RWPE2 (cell line): ENCODE measurements around the gene CCDC88A.
A peak's percentile ranks its signal among the peaks of the same experiment; 100 is the strongest.
"Not testable (repeated sequence)": the region's sequence is repeated elsewhere in the genome, so short reads cannot be mapped to it uniquely, and the experiment has no call there.

ENCODE experiments used
- ATAC-seq: fragments of 200-7000 bp; cut with Tn5 transposase; 3 replicates; pipeline ENCODE4 v1.9.1; 2021; ENCODE audit warnings: low read depth
- DNase-seq: peaks from one replicate; pipeline ENCODE4 v3.0.0-alpha.2; 2020; ENCODE audit warnings: low spot score
- H3K27ac ChIP-seq: fragments of 450-650 bp; 2 replicates; pipeline ENCODE4 v1.5.1; 2017; ENCODE audit warnings: mild to moderate bottlenecking; ENCODE audit not compliant: poor library complexity, severe bottlenecking
- H3K27me3 ChIP-seq: fragments of 250-450 bp; sonication (Bioruptor Pico); 2 replicates; pipeline ENCODE4 v1.5.1; 2021; ENCODE audit warnings: mild to moderate bottlenecking, moderate library complexity; ENCODE audit not compliant: insufficient read depth, poor library complexity, severe bottlenecking
- H3K36me3 ChIP-seq: fragments of 250-450 bp; sonication (Bioruptor Pico); 2 replicates; pipeline ENCODE4 v1.5.1; 2020; ENCODE audit warnings: low read depth, mild to moderate bottlenecking, moderate library complexity
- H3K4me1 ChIP-seq: fragments of 250-450 bp; sonication (Bioruptor Pico); 2 replicates; pipeline ENCODE4 v1.5.1; 2021; ENCODE audit warnings: mild to moderate bottlenecking, moderate library complexity; ENCODE audit not compliant: insufficient read depth, poor library complexity, severe bottlenecking
- H3K4me3 ChIP-seq: fragments of 250-450 bp; sonication (Bioruptor Pico); 2 replicates; pipeline ENCODE4 v1.5.1; 2021; ENCODE audit warnings: mild to moderate bottlenecking, moderate library complexity; ENCODE audit not compliant: severe bottlenecking
- H3K9me3 ChIP-seq: fragments of 250-450 bp; sonication (Bioruptor Pico); 2 replicates; pipeline ENCODE4 v1.5.1; 2021; ENCODE audit warnings: mild to moderate bottlenecking, moderate library complexity; ENCODE audit not compliant: severe bottlenecking
- TF ChIP-seq, protein P1 (sequence below): fragments of 450-650 bp; IDR thresholded peaks from one replicate; pipeline ENCODE4 v1.5.1; 2017; ENCODE audit warnings: mild to moderate bottlenecking, moderate library complexity; ENCODE audit not compliant: poor library complexity, severe bottlenecking

The CCDC88A gene

DNA sequence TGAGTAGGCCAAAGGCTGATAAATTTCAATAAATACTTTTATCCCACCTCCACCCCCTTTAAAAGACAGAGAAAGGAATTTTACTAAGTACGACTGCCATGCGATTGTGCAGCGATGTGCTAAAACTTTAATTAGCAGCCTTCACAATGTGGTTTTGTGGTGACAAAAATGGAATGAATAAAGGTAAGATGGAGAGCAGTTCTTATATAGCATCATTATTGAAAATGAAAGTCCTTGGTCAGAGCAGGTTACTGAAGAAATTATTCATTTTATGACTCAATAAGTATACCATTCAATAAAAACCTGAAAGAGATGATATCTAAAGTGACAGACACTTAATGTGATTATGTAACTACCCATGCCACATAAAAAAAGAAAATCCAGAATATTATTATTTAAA lies 117.4 kb downstream of the CCDC88A start:
- Histone ChIP-seq H3K36me3 (peaks cover 62% of the 10 kb centered on the region), H3K4me1 (no peaks in the 10 kb centered on the region), H3K4me3 (no peak overlapping the region), H3K27ac (no peak overlapping the region), H3K9me3 (no peaks in the 10 kb centered on the region), H3K27me3 (no peaks in the 10 kb centered on the region)
- no peak for DNase-seq
- TF ChIP-seq, protein P1, sequence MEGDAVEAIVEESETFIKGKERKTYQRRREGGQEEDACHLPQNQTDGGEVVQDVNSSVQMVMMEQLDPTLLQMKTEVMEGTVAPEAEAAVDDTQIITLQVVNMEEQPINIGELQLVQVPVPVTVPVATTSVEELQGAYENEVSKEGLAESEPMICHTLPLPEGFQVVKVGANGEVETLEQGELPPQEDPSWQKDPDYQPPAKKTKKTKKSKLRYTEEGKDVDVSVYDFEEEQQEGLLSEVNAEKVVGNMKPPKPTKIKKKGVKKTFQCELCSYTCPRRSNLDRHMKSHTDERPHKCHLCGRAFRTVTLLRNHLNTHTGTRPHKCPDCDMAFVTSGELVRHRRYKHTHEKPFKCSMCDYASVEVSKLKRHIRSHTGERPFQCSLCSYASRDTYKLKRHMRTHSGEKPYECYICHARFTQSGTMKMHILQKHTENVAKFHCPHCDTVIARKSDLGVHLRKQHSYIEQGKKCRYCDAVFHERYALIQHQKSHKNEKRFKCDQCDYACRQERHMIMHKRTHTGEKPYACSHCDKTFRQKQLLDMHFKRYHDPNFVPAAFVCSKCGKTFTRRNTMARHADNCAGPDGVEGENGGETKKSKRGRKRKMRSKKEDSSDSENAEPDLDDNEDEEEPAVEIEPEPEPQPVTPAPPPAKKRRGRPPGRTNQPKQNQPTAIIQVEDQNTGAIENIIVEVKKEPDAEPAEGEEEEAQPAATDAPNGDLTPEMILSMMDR, result no peak
- ATAC-seq, result no peak

DNA sequence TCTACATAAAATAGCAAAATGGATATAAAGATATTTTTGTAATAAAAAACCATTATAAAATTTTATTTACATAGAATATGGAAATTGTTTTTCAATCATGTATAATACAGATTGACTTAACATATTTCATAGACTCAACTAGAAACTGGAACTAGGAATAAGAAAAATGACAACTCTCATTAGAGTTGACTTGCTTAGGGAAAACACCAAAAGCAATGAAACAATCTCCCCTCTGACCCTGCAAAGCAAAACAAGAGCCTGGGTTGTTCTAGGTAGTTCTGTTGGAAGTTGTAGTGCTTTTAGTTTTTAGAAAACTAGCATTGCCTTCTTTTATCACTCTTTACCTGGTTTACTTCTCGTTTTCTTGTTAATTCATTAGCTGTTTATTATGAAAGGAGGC lies 118.4 kb downstream of the CCDC88A start:
- no peak overlapping the region for H3K4me3 ChIP-seq
- no peaks in the 10 kb centered on the region for H3K27me3 ChIP-seq
- H3K4me1 ChIP-seq, result no peaks in the 10 kb centered on the region
- H3K27ac ChIP-seq, result no peak overlapping the region
- ATAC-seq (no peak), DNase-seq (no peak)
- H3K9me3 ChIP-seq, result no peaks in the 10 kb centered on the region
- peaks cover 55% of the 10 kb centered on the region for H3K36me3 ChIP-seq
- TF ChIP-seq, protein P1, result no peak

DNA sequence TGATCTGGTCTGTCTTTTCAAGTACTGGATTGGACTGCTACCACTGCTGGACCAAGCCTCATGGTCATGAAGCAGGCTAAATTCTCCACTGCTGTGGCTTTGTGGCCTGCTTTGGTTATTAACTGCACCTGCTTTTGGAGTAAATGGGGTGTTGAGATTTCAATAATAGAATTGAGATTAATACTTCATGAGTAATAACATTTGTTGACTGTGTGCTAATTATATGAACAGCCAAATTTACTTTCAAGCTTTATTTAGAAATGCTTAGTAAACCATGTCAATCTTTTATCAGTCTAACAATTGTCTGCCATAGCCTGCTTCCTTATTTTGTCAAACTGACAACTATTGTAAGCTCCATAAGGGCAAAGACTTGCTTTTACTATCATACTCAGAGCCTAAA lies 123.3 kb downstream of the CCDC88A start:
- no peak overlapping the region for H3K27ac ChIP-seq
- no peak for DNase-seq
- ATAC-seq, result no peak
- H3K4me3 ChIP-seq, result no peak overlapping the region
- no peaks in the 10 kb centered on the region for H3K4me1 ChIP-seq
- H3K36me3 ChIP-seq, result peaks cover 59% of the 10 kb centered on the region
- H3K9me3 ChIP-seq, result no peaks in the 10 kb centered on the region
- no peaks in the 10 kb centered on the region for H3K27me3 ChIP-seq
- TF ChIP-seq, protein P1, result no peak

DNA sequence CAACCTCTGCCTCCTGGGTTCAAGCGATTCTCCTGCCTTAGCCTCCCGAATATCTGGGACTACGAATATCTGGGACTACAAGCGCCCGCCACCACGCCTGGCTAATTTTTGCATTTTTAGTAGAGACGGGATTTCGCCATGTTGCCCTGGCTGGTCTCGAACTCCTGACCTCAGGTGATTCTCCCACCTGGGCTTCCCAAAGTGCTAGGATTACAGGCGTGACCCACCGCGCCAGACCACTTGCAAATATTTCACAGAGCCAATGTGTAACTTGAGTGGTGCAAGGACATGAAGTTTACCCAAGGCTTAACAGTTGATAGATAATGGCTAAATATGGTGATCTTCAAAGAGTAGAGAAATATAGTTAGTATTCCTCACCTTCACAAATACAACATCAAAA lies 136.6 kb downstream of the CCDC88A start:
- no peaks in the 10 kb centered on the region for H3K27me3 ChIP-seq
- H3K9me3 ChIP-seq, result no peaks in the 10 kb centered on the region
- ATAC-seq (no peak), DNase-seq (no peak)
- no peak overlapping the region for H3K4me3 ChIP-seq
- TF ChIP-seq, protein P1, result no peak
- peaks cover 10% of the 10 kb centered on the region for H3K4me1 ChIP-seq
- peaks cover 16% of the 10 kb centered on the region for H3K36me3 ChIP-seq
- H3K27ac ChIP-seq, result peak overlapping the region; percentile 58

DNA sequence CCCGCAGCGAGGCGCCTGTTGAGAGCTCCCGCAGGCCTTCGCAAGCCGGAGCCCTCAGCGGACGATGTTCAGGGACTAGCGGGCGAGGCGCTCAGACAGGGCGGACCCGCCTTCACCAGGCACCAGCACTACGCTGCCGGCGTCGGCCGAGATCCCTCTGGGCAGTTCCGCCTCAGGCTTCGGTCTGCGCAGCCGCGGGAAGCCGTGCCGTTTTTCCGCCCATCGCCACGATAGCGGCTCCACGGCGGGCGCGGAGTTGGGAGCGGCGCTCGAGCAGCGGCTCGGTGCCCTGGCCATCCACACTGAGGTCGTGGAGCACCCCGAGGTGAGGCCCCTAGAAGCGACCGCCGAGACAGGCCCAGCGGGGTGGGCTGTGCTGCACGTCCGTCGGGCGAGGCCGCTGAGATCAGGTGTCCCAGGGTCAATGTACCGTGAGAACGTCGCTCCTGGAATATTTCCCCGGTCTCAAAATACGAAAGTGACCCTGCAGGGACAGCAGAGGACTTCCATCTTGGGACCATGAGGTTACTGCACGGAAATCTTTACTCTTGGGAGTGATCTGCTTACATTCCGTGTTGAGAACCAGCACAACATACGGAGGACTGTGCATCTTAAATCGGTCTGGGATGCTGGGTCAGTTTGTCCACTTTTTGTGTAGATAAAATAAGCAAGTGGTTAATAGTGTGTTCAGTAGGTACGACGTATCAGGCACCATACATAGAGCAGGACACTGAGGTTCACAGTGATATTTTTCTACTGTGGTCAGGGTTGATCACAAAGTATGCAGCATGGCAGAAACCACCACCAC lies 137.3 kb downstream of the CCDC88A start:
- Histone ChIP-seq H3K9me3 (no peaks in the 10 kb centered on the region), H3K4me3 (peak overlapping the region; percentile 49), H3K36me3 (peaks cover 10% of the 10 kb centered on the region; the same call in 1 of the 2 replicates), H3K27me3 (no peaks in the 10 kb centered on the region), H3K4me1 (peaks cover 10% of the 10 kb centered on the region), H3K27ac (peak overlapping the region; percentile 58)
- DNase-seq (peak; percentile 82), ATAC-seq (peak; percentile 98)
- TF ChIP-seq, protein P1, result no peak

DNA sequence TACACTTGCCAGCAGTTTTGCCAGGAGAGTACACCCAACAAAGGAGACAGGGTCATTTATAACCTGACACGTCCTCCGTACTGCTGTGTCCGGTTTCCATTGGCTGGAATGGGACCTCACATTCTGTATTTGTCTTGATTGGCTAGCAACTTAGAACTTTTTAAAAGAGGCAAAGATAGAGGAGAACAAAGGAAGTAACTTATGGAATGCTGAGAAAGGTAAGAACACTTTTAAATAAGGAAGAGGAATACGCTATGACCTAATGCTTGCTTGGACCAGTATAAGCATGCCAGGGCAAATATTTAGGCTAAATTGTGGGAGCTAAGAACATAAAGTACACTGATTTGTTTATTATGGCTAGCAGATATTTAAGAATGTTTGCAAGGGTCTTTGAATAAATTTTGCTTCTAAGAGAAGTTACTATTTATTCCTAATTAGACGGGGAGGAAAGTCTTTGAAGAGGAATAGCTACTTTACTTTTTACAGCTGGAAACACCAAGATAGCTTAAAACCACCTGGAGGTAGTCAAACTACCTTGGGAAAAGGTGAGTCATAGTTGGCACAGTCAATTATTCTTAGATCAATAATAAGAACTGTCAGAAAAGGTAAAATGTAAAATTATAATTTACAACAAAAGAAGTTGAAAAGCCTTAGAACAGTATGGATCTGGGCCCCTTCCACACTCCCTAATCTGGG lies 138.7 kb downstream of the CCDC88A start:
- H3K27ac ChIP-seq, result peak overlapping the region; percentile 58
- not testable (repeated sequence) for H3K4me3 ChIP-seq, H3K27me3 ChIP-seq, H3K9me3 ChIP-seq, ATAC-seq, DNase-seq, H3K36me3 ChIP-seq
- H3K4me1 ChIP-seq, result peaks cover 10% of the 10 kb centered on the region

DNA sequence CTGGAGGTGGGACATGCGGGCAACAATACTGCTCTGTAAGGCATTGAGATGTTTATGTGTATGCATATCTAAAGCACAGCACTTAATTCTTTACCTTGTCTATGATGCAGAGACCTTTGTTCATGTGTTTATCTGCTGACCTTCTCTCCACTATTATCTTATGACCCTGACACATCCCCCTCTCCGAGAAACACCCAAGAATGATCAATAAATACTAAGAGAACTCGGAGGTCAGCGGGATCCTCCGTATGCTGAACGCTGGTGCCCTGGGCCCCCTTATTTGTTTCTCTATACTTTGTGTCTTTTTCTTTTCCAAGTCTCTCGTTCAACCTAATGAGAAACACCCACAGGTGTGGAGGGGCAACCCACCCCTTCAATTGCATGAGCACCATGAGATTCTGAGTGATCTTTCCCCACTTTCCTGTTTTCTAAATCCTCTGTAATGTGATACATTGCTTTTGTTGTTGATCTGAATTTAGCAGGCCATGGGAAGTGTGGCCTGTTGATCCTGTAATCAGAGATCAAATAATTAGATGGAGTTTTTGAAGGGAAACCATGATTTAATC lies 139.7 kb downstream of the CCDC88A start:
- H3K4me3 ChIP-seq, DNase-seq, H3K9me3 ChIP-seq, H3K36me3 ChIP-seq, ATAC-seq, H3K27me3 ChIP-seq: not testable (repeated sequence)
- H3K27ac ChIP-seq, result peak overlapping the region; percentile 58
- peaks cover 10% of the 10 kb centered on the region for H3K4me1 ChIP-seq
